Loucy (cell line): ENCODE results near the gene ABLIM2.

Experiments used
- EZH2phosphoT487 ChIP-seq: fragments of 200-600 bp; IDR thresholded peaks from 2 replicates; pipeline ENCODE4 v1.6.1; 2018; ENCODE audit warnings: antibody characterized with exemption, mild to moderate bottlenecking, moderate library complexity, borderline replicate concordance
- TF ChIP-seq, protein P1 (sequence below): fragments of 200-600 bp; sonication (generic); conservative IDR thresholded peaks from 2 replicates; pipeline ENCODE4 v1.5.1; 2014; ENCODE audit warnings: mild to moderate bottlenecking, antibody characterized with exemption, low read length

DNA sequence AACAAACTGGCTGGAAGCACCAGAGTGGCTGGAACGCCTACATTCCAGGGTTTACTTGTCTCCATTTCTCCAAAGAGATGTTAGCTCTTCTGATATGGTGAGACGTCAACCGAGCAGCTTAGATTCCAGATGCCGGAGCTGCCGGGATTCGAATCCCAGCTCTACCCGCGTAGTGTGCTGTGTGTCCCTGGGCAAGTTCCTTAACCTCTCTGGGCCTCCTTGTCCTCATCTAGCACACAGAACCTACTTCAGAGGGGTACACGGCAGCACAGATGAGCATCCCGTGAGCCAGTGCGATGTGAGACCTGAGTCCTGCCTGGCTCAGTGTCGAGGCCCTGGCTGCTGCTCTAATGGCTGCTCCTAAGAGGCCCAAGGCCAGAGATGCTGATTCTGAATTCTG, 60.1 kb downstream of the ABLIM2 start:
- TF ChIP-seq, protein P1, sequence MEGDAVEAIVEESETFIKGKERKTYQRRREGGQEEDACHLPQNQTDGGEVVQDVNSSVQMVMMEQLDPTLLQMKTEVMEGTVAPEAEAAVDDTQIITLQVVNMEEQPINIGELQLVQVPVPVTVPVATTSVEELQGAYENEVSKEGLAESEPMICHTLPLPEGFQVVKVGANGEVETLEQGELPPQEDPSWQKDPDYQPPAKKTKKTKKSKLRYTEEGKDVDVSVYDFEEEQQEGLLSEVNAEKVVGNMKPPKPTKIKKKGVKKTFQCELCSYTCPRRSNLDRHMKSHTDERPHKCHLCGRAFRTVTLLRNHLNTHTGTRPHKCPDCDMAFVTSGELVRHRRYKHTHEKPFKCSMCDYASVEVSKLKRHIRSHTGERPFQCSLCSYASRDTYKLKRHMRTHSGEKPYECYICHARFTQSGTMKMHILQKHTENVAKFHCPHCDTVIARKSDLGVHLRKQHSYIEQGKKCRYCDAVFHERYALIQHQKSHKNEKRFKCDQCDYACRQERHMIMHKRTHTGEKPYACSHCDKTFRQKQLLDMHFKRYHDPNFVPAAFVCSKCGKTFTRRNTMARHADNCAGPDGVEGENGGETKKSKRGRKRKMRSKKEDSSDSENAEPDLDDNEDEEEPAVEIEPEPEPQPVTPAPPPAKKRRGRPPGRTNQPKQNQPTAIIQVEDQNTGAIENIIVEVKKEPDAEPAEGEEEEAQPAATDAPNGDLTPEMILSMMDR, result no peak
- TF ChIP-seq EZH2phosphoT487, result no peak
